Vagina (tissue), 2 donors: Measurements from ENCODE around the gene CXorf49B.
"Not testable (repeated sequence)": the region's sequence is repeated elsewhere in the genome, so short reads cannot be mapped to it uniquely, and the experiment has no call there.

Experiments used
- POLR2AphosphoS5 ChIP-seq, 2 donors: sonication (generic); formaldehyde crosslinking; IDR thresholded peaks; one replicate each; pipeline ENCODE4 v1.9.0; 2017; ENCODE audit warnings: antibody characterized with exemption in 2 of 2, mild to moderate bottlenecking in 2 of 2, low read depth in 1 of 2; ENCODE audit not compliant: insufficient read depth in 1 of 2
- TF ChIP-seq, protein P1 (sequence below), 3 experiments: fragments of 450-650 bp in 2 of 3; fragments of 200-600 bp in 1 of 3; sonication (generic) in 1 of 3; IDR thresholded peaks; one replicate each; pipeline ENCODE4 v1.5.1; 2017 to 2019; ENCODE audit warnings: antibody characterized with exemption in 3 of 3, mild to moderate bottlenecking in 2 of 3, moderate library complexity in 2 of 3

DNA sequence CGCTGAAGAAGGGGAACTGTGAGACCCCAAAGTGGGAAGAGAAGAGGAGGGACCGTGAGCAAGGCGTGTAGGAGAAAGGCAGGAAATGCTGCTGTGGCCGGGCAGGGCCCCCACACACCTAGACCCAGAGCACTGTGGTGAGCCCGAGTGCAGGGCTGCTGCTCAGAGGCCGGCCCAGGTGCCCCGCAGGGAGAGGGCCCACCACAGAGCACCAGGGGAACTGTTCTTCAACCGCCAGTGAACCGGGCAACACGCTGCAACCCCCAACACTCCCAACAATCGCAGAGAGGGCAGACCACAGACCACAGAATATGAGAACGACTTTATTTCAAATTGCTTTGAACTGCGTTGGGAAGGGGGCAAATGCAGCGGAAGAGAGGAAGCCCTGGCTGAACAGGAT is 49.1 kb upstream of the CXorf49B start:
- not testable (repeated sequence) for TF ChIP-seq POLR2AphosphoS5 (IDR thresholded peaks at IDR 0.05; ENCODE audit: insufficient read depth in 1 of 2, low read depth in 1 of 2)
- TF ChIP-seq, protein P1, sequence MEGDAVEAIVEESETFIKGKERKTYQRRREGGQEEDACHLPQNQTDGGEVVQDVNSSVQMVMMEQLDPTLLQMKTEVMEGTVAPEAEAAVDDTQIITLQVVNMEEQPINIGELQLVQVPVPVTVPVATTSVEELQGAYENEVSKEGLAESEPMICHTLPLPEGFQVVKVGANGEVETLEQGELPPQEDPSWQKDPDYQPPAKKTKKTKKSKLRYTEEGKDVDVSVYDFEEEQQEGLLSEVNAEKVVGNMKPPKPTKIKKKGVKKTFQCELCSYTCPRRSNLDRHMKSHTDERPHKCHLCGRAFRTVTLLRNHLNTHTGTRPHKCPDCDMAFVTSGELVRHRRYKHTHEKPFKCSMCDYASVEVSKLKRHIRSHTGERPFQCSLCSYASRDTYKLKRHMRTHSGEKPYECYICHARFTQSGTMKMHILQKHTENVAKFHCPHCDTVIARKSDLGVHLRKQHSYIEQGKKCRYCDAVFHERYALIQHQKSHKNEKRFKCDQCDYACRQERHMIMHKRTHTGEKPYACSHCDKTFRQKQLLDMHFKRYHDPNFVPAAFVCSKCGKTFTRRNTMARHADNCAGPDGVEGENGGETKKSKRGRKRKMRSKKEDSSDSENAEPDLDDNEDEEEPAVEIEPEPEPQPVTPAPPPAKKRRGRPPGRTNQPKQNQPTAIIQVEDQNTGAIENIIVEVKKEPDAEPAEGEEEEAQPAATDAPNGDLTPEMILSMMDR (IDR thresholded peaks at IDR 0.05): not testable (repeated sequence)
